ENCODE measurements around the gene INHBE. TPM values are rescaled to one million over a fixed set of nuclear protein-coding genes. Genes with fewer than 3 reads are reported as not detected.
"Not testable (repeated sequence)": the region's sequence is repeated elsewhere in the genome, so short reads cannot be mapped to it uniquely, and the experiment has no call there.

INHBE gene
- polyA plus RNA-seq, 1 donor, result 0.90 TPM

DNA sequence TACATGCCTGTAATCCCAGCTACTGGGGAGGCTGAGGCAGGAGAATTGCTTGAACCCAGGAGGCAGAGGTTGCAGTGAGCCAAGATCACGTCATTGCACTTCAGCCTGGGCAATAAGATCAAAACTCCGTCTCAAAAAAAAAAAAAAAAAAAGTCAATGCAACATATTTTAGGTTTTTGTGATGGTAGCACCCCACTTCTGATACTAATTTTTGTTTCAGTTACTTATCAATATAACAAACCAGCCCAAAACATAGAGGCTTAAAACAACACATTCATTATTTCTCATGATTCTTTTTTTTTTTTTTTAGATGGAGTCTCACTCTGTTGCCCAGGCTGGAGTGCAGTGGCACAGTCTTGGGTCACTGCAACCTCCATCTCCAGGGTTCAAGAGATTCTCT, 13.7 kb upstream of the INHBE start:
- DNase-seq, result not testable (repeated sequence)

DNA sequence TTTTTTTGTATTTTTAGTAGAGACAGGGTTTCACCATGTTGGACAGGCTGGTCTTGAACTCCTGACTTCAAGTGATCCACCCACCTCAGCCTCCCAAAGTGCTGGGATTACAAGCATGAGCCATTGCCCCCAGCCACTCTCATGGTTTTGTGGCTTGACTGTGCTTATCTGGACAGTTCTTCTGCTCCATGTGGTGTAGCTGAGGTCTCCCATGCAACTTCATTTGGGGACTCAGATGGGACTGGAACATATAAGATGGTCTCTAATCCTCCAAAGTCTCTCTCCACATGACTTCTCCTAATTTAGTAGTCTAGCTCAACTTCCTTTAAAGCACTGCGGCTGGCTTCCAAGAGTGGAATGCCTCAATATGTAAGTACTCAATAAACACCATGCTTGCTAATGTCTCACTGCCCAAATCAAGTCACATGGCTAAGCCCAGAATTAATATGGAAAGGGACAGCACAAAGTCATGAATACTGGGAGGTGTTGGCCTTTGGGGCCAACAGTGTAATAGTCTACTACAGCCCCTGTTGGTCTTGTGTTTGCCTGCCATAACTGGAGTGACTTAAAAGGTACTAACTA, 13.2 kb upstream of the INHBE start:
- DNase-seq, result no peak

DNA sequence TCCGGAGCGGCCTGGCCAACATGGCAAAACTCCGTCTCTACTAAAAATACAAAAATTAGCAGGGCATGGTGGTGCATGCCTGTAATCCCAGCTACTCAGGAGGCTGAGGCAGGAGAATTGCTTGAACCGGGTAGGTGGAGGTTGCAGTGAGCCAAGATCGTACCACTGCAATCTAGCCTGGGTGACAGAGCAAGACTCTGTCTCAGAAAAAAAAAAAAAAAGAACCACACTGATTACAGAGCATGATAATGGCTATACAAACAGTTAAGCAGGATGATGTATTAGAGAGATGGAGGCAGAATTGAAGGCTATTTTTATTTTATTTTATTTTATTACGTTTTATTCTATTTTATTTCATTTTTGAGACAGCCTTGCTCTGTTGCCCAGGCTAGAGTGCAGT, 10.8 kb upstream of the INHBE start:
- DNase-seq, result not testable (repeated sequence)

DNA sequence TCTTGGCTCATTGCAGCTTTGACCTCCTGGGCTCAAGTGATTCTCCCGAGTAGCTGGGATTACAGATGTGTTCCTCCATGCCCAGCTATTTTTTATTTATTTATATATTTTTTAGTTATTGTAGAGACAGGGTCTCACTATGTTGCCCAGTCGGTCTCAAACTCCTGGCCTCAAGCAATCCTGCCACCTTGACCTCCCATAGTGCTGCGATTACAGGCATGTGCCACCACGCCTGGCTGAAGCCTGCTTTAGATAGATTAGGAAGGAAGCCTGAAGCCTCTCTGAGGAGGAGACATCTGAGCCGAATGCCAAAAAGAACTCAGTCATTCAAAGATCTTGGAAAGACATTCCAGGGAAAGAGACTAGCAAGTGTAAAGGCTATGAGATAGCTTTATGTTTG, 10.4 kb upstream of the INHBE start:
- DNase-seq, result no peak

DNA sequence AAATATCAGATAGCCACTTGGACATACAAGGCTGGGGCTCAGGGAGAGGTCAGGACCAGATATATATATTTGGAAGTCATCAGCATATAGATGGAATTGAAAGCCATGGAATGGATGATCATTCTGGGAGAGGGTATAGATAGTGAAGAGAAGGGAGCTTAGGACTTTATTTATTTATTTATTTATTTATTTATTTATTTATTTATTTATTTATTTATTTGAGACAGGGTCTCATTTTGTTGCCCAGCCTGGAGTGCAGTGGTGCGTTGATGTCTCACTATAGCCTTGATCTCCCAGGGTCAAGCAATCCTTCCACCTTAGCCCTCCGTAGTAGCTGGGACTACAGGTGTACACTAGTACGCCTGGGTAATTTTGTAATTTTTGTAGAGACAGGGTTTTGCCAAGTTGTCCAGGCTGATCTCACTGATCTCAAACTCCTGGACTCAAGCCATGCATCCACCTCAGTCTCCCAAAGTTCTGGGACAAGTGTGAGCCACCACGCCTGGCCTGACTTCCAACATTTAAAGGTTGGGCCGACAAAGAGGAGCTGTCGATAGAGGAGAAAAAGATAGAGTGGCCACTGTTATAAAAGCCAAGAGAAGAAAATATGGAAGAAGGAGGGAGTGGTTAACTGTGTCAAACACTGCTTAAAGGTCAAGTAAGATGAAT, 8.7 kb upstream of the INHBE start:
- DNase-seq, result no peak

DNA sequence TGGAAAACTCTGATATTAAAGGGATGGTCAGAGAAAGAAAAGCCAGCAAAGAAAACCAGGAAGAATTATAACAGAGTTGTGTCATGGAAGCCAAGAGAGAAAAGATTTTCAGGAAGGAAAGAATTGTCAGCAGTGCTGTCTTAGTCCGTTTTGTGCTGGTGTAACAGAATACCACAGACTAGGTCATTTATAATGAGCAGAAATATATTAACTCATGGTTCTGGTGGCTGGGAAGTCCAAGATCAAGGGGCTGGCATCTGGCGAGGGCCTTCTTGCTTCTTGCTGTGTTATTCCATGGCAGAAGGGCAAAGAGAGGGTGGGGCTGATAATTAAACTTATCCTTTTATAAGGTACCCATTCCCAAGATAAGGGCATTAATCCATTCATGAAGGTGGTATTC, 6.4 kb upstream of the INHBE start:
- no peak for DNase-seq

DNA sequence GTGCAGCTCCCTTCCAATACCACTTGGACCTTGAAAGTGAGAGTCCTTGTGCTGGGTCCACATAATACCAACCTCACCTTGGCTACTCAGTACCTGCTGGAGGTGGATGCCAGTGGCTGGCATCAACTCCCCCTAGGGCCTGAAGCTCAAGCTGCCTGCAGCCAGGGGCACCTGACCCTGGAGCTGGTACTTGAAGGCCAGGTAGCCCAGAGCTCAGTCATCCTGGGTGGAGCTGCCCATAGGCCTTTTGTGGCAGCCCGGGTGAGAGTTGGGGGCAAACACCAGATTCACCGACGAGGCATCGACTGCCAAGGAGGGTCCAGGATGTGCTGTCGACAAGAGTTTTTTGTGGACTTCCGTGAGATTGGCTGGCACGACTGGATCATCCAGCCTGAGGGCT, 5.7 kb upstream of the INHBE start:
- no peak for DNase-seq

DNA sequence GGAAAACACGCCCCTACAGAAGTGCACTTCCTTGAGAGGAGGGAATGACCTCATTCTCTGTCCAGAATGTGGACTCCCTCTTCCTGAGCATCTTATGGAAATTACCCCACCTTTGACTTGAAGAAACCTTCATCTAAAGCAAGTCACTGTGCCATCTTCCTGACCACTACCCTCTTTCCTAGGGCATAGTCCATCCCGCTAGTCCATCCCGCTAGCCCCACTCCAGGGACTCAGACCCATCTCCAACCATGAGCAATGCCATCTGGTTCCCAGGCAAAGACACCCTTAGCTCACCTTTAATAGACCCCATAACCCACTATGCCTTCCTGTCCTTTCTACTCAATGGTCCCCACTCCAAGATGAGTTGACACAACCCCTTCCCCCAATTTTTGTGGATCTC, 5.0 kb upstream of the INHBE start:
- no peak for DNase-seq

DNA sequence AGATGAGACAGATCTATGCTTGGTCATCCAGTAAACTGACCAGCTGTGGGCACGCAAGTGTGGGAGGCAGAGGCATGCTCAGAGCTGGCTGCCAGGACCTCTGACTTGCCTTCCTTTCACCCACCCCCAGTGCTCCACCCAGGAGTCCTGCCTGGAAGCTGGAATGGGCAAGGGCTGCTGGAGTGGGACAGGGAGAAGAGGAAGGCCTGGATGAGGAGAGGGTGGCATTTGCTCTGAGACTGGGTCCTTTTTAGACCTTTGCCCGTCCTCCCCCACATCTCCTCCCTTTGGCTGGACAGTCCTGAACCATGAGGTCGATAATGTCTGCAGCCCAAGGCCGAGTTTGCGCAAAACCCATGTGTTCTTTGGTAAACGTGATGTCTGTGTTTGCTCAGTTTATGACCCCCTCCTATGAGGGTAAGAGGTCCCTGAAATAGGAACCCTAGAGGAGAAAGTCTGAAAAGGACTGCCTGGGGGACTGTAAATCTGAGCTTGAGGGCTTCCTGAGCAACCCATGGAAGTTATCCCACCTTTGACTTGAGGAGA, 3.8 kb upstream of the INHBE start:
- no peak for DNase-seq

DNA sequence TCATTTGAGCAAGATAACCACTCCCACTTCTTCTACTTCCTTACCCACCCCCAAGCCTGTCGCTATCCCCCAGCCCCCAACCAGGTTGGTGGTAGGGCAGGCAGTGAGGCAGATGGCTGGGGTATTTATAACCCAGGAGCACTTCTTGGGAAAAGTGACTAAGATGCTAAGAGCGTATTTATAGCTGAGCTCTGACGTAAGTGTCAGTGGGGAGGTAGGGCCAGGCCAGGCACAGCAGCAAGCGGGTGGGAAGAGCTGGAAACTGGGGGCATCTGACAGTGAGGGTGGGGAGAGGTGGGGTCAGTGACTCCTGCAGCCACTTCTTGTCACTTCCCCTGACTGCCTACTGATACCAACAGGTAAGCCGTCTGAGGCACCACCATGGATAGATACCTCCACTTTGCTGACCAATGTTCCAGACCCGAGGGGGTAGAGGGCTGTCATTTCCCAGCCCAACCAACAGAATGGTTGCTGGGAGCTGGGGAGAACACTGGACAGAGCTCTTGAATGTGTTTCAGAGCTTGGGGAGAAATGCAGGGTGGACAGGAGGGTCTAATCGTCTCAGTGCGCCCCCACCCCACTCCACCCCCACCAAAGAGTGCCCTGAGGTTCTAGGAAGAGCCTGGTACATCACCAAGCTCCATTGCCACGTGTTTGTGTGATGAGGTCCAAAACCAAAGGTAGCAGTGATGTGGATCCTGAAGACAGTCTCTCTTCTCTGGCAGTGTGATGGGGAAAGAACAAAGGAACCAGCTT, 2.7 kb upstream of the INHBE start:
- DNase-seq, result no peak

DNA sequence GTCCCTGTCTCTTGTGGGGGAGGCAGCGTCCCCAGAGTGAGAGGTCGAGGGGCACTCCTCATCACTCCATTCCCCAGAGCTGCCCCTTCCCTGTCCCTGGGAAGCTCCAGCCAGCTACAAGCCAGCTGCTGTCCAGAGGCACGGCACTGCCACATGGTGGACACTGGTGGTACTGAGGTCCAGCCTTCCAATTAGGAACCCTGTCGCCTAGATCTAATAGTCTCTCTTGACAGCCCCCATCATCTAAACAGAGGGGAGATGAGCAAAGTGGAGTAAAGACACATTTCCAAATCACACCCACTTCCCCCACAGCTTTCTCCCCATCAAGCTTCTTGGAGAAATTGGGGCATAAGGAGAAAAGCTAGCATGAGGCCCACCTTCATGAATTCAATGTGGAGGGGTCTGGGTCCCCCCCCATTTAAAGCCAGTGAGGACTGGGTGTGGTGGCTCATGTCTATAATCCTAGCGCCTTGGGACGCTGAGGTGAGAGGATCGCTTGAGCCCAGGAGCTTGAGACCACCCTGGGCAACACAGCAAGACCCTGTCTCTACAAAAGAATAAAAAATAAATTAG, 2.1 kb upstream of the INHBE start:
- DNase-seq, result peak; percentile 71

DNA sequence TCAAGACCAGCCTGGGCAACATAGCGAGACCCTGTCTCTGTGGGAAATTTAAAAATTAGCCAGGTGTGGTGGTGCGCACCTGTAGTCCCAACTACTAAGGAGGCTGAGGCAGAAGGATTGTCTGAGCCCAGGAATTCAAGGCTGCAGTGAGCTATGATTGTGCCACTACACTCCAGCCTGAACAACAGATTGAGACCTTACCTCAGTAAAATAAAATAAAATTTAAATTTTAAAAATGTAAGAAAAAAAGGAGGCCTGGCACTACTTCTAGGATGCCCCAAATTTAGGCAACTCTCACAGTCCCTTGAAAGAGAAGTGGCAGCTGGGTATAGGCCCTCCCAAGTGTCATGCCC, 918 bp upstream of the INHBE start:
- no peak for DNase-seq

DNA sequence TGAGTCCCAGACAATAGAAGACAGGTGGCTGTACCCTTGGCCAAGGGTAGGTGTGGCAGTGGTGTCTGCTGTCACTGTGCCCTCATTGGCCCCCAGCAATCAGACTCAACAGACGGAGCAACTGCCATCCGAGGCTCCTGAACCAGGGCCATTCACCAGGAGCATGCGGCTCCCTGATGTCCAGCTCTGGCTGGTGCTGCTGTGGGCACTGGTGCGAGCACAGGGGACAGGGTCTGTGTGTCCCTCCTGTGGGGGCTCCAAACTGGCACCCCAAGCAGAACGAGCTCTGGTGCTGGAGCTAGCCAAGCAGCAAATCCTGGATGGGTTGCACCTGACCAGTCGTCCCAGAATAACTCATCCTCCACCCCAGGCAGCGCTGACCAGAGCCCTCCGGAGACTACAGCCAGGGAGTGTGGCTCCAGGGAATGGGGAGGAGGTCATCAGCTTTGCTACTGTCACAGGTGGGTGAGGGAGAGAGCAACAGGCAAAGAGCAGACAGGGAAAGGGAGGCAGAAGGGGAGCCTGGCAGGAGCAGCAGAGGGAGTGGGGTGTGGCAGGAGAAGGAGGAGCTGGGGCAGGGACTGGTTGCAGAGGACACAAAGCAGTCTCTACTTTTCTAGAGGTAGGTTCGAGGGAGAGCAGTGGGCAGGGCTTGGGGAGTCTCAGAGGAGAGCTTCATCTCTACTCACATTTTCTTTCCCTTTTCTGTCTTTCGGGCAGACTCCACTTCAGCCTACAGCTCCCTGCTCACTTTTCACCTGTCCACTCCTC, 452 bp downstream of the INHBE start:
- DNase-seq, result no peak

DNA sequence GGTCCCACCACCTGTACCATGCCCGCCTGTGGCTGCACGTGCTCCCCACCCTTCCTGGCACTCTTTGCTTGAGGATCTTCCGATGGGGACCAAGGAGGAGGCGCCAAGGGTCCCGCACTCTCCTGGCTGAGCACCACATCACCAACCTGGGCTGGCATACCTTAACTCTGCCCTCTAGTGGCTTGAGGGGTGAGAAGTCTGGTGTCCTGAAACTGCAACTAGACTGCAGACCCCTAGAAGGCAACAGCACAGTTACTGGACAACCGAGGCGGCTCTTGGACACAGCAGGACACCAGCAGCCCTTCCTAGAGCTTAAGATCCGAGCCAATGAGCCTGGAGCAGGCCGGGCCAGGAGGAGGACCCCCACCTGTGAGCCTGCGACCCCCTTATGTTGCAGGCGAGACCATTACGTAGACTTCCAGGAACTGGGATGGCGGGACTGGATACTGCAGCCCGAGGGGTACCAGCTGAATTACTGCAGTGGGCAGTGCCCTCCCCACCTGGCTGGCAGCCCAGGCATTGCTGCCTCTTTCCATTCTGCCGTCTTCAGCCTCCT, 1.1 kb downstream of the INHBE start:
- DNase-seq, result no peak

DNA sequence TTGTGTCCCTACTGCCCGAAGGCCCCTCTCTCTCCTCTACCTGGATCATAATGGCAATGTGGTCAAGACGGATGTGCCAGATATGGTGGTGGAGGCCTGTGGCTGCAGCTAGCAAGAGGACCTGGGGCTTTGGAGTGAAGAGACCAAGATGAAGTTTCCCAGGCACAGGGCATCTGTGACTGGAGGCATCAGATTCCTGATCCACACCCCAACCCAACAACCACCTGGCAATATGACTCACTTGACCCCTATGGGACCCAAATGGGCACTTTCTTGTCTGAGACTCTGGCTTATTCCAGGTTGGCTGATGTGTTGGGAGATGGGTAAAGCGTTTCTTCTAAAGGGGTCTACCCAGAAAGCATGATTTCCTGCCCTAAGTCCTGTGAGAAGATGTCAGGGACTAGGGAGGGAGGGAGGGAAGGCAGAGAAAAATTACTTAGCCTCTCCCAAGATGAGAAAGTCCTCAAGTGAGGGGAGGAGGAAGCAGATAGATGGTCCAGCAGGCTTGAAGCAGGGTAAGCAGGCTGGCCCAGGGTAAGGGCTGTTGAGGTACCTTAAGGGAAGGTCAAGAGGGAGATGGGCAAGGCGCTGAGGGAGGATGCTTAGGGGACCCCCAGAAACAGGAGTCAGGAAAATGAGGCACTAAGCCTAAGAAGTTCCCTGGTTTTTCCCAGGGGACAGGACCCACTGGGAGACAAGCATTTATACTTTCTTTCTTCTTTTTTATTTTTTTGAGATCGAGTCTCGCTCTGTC, 1.8 kb downstream of the INHBE start:
- DNase-seq, result no peak

DNA sequence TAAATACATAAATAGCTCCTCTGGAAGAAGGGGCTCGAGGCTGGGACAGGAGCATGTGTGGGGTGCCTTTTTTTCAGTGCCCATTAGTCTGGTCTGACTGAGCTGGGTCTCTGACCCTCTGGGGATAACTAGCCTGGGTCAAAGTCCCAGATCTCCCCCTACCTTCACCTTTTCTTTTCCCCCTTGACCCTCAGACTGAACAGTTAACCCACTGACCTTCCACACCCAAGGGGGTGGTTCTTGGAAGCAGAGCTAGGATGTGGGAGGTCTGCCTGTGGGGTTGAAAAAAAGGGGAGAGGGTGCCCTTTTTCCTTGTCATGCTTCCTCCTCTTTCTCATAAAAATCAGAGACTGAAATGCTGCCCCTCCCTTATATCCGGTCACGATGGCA, 3.6 kb downstream of the INHBE start:
- no peak for DNase-seq

DNA sequence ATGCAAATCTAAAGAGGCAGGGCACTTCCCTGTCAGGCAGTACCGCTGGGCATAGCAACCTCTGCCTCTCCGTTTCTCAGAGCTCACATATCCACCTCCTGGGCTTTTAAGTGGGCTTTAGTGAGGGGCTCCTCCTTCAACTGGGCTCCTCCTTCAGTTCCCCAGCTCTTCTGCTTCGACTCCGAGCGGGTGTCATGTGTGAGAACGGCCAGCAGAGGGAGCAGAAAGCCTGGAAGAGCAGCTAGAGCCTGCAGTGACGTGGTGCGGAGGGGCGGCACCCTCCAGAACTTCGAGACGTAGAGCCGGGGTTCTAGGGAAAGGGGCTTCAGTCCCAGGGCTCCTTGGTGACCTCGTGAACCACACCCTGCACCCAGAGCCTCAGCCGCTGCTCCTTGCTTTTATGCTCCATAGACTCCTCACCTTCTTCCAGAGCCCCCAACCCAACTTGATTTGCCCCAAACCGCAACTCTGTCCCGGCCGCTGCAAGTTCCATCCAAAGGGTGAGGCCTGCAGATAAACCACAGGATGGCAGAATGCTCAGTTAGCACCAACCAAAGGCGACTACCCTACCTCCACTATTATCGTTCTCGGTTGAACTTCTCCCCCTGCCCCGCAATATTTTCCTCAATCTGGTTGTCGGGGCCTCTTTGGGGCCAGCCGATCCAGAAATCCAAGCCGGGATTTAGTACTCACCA, 4.1 kb downstream of the INHBE start:
- peak; percentile 96 for DNase-seq

DNA sequence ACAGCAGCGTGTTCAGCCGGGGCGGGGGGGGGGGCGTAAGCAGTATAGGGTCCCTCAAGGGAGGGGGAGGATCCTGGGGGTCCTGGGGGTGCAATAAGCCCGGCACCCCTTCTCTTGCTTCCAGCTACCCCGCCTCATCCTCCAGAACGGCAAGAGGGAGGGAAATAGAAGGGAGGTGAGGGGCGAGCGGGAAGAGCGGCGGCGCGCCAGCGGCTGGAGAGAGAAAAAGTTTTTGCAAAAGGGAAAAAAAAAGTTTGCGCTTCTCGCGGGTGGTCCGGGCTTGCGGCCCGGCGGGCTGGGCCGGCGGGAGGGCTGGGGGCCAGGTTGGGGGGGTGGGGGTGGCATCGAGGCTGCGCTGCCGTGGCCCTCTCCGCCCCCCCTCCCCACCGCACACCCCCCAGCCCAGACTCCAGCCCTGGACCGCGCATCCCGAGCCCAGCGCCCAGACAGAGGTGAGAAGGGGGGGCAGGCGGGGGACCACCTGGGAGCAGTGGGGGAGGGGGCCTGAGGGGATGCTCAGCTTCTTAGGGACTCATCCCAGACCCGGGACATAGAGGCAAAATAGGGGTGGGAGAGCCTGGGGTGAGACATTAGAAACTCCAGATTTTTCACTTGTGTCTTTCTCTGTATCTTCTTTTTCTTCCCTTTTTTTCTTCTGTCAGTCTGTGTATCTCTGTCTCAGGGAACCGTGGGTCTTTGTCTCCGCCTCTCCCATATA, 4.8 kb downstream of the INHBE start, which contains the start of gene GLI1:
TSS of gene GLI1 (plus strand) at position 36 of the 718 bp plus-strand sequence. CDS start 3,907 bp downstream, outside the sequence.
- no peak for DNase-seq

DNA sequence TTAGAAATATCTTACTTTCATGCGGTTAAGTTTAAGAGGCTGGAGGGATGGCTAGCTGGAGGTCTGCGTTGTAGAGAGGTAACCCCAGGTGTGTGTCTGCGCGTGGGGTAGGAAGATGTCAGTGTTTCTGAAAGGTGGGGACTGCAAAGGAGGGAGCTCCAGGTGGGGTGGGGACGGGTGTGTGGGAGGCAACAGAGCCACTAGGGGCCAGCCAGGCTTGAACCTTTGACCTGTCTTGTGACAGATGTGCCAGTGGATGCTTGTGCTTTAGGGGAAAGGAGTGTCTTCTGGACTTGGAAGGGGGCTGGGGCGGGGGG, 5.3 kb downstream of the INHBE start:
- DNase-seq, result no peak

DNA sequence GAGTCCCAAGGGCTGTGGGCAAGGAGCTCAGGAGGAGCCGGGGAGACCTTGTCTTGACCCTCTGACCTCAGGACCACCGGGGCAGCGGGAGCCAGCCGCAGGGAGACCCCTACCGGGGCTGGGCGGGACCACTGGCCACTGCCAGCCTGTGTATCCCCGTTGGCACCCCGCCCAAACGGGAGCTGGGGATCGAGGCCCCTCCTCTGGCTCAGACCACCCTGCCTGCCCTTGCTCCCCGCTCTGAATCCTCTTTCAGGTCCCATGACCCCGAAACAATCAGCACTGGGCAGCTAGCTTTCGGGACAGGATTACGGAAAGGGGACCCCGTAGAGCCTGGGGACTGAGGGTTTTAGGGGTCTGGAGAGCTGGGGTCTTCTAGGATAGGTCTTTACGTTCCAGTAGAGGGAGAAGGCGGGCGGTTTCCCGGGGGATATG, 5.8 kb downstream of the INHBE start:
- no peak for DNase-seq
